ENCODE results near the gene DIABLO. TPM values are rescaled to one million over a fixed set of nuclear protein-coding genes. Genes with fewer than 3 reads are reported as not detected.

DIABLO gene
- 97.6 and 112 TPM in 2 replicates for total RNA-seq (2014; rRNA removed)
- percentile 89 among the genes with signal in this experiment for Bru-seq, nascent RNA
- BruChase-seq, experiment 1, labeled RNA remaining after a 6-hour chase: percentile 96 among the genes with signal in this experiment
- percentile 97 among the genes with signal in this experiment for BruChase-seq, experiment 2, labeled RNA remaining after a 2-hour chase
- long read RNA-seq, transcript DIABLO-202 (6 exons, 1,336 nt): minor isoform, 28 of 140 reads
- long read RNA-seq, transcript DIABLO-207 (6 exons, 1,471 nt): major isoform, 76 of 140 reads
- long read RNA-seq, transcript DIABLO-215 (5 exons, 2,569 nt): minor isoform, 8 of 140 reads
- long read RNA-seq, partial matches to known transcripts: 2 of 140 reads
- long read RNA-seq, other reads (novel, unspliced or antisense): 17 of 140 reads

DNA sequence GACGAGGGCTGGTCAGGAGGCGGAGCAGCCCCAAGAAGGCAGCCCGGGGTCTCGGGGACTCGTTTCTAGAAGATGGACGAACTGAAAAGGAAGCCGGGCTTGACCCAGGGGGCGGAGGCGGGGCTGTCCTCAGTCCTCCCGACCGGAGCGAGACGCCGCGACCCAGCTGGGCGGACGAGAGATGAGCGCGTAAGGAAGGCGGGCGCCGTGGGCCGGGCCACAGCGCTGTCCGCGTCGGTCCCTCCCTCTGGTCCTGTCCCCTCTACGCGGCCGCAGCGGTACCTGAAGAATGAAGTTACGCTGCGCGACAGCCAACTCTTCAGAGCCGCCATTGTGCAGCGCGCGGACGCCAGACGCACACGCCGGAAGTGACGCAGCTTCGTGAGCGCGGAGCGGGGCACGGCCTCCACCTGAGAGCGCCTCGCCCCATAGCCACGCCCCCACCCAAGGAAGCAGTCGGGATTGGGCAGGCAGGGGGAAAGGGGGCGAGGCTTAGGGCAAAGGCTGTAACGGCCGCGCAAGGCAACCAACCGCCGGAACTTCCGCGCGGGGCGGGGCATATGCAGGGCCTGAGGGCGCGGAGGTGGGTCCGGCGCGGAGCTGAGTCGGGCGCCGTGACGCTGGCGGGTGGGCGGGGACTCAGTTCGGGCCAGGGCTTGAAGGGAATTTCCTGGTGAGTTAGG is at the start of gene DIABLO:
Gene DIABLO, minus strand, starts transcription at position 370 of the 683 bp plus-strand sequence. Its CDS starts 38 bp downstream, at position 332.
- intact Hi-C loops (cut with micrococcal nuclease): loop anchor here (1.0 to 5.0 kb wide), 2 partner anchors 41 to 301 kb away; partner anchors contain the start of genes KNTC1 and VPS33A
- H4K20me1 ChIP-seq (ENCODE audit: low read length): peaks cover 9% of the 10 kb centered on the region; the same call in 1 of the 2 replicates
- peaks cover 18% of the 10 kb centered on the region for H3K4me1 ChIP-seq (ENCODE audit: insufficient read depth, low read length)
- CTCF ChIA-PET: interaction anchor here (0.5 to 0.8 kb wide), 2 partner anchors 35 to 45 kb away, joined by 3 read pairs; no protein-coding TSS in a partner anchor
- H3K4me3 ChIP-seq (ENCODE audit: low read length): peak within 1 kb of the TSS; percentile 96
- POLR2A ChIA-PET (ENCODE audit: unreplicated experiment): interaction anchor here (0.5 to 0.6 kb wide), 3 partner anchors 79 to 824 kb away, joined by 3 to 11 read pairs (median 4); no protein-coding TSS in a partner anchor
- H3K9me2 ChIP-seq (replicated peaks; ENCODE audit: low read length): no peaks in the 10 kb centered on the region
- TSS peak; percentile 34 for BruUV-seq (replicated peaks)
- H3K36me3 ChIP-seq (ENCODE audit: low read depth, low read length): peaks cover 25% of the 10 kb centered on the region
- H2AFZ ChIP-seq (ENCODE audit: low read length): peak within 1 kb of the TSS; percentile 69
- peaks cover 48% of the 10 kb centered on the region for H3K79me2 ChIP-seq (ENCODE audit: low read length)
- no peaks in the 10 kb centered on the region for H3K27me3 ChIP-seq (ENCODE audit: low read length)
- ATAC-seq (peak; percentile 93), DNase-seq (peak; percentile 99)
- H3F3A ChIP-seq (ENCODE audit: low read length, unreplicated experiment): no peaks in the 10 kb centered on the region
- H3K27ac ChIP-seq (ENCODE audit: low read length): peak within 1 kb of the TSS; percentile 82
- peak within 1 kb of the TSS; percentile 90 for H3K9ac ChIP-seq (ENCODE audit: low read length)
- TF ChIP-seq EZH2phosphoT487 (IDR thresholded peaks at IDR 0.05; ENCODE audit: borderline replicate concordance, low read length) (no peak), EZH2 (IDR thresholded peaks at IDR 0.05; ENCODE audit: low read length, unreplicated experiment) (no peak)
- TF ChIP-seq, protein P1, sequence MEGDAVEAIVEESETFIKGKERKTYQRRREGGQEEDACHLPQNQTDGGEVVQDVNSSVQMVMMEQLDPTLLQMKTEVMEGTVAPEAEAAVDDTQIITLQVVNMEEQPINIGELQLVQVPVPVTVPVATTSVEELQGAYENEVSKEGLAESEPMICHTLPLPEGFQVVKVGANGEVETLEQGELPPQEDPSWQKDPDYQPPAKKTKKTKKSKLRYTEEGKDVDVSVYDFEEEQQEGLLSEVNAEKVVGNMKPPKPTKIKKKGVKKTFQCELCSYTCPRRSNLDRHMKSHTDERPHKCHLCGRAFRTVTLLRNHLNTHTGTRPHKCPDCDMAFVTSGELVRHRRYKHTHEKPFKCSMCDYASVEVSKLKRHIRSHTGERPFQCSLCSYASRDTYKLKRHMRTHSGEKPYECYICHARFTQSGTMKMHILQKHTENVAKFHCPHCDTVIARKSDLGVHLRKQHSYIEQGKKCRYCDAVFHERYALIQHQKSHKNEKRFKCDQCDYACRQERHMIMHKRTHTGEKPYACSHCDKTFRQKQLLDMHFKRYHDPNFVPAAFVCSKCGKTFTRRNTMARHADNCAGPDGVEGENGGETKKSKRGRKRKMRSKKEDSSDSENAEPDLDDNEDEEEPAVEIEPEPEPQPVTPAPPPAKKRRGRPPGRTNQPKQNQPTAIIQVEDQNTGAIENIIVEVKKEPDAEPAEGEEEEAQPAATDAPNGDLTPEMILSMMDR (conservative IDR thresholded peaks at IDR 0.05; ENCODE audit: low read depth, low read length): no peak
- no peaks in the 10 kb centered on the region for H3K9me3 ChIP-seq (ENCODE audit: low read length)
- peak within 1 kb of the TSS; percentile 87 for H3K4me2 ChIP-seq (ENCODE audit: low read length)

DNA sequence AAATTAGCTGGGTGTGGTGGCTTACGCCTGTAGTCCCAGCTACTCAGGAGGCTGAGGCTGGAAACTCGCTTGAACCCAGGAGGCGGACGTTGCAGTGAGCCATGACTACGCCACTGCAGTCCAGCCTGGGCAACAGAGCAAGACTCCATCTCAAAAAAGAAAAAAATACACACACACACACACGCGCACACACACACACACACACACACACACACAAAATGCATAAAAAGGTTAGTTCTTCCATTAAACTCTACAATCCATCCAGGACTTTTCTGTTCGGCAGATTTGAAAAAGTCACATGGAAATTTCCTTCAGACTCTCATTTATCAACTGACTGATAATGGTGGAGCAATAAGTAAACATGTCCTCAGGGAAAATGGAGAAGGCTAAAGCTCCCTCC is 49.6 kb upstream of the DIABLO start:
- Histone ChIP-seq H3K27me3 (ENCODE audit: low read length) (no peaks in the 10 kb centered on the region), H3K36me3 (ENCODE audit: low read depth, low read length) (peaks cover 40% of the 10 kb centered on the region), H2AFZ (ENCODE audit: low read length) (no peak overlapping the region), H3K4me1 (ENCODE audit: insufficient read depth, low read length) (no peaks in the 10 kb centered on the region), H3K9me2 (replicated peaks; ENCODE audit: low read length) (no peaks in the 10 kb centered on the region), H3F3A (ENCODE audit: low read length, unreplicated experiment) (no peaks in the 10 kb centered on the region), H3K4me2 (ENCODE audit: low read length) (no peak overlapping the region), H3K4me3 (ENCODE audit: low read length) (no peak overlapping the region), H3K9ac (ENCODE audit: low read length) (no peak overlapping the region), H4K20me1 (ENCODE audit: low read length) (no peaks in the 10 kb centered on the region), H3K27ac (ENCODE audit: low read length) (no peak overlapping the region), H3K79me2 (ENCODE audit: low read length) (no peaks in the 10 kb centered on the region), H3K9me3 (ENCODE audit: low read length) (no peaks in the 10 kb centered on the region)
- TF ChIP-seq, protein P1 (conservative IDR thresholded peaks at IDR 0.05; ENCODE audit: low read depth, low read length): no peak
- TF ChIP-seq EZH2phosphoT487 (IDR thresholded peaks at IDR 0.05; ENCODE audit: borderline replicate concordance, low read length) (no peak), EZH2 (IDR thresholded peaks at IDR 0.05; ENCODE audit: low read length, unreplicated experiment) (no peak)
- intact Hi-C loops (cut with micrococcal nuclease): no loop called here
- no peak for DNase-seq
- ATAC-seq: no peak
- CTCF ChIA-PET: no interaction called here
- POLR2A ChIA-PET (ENCODE audit: unreplicated experiment): interaction anchor here (0.6 kb wide), 1 partner anchor 8 kb away, joined by 4 read pairs; no protein-coding TSS in a partner anchor
- BruUV-seq (replicated peaks): no TSS peak

Measured in PC-3 (cell line).